Stomach (tissue), 4 donors: ENCODE measurements around the gene RAB31.

Experiments used
- CTCF ChIP-seq, 7 experiments: fragments of 450-650 bp in 4 of 7; fragments of 200-600 bp in 3 of 7; sonication (generic) in 3 of 7; IDR thresholded peaks; one replicate each; pipeline ENCODE4 v1.5.1; 2016 to 2019; ENCODE audit warnings: antibody characterized with exemption in 7 of 7, control low read depth in 2 of 7, mild to moderate bottlenecking in 1 of 7
- POLR2AphosphoS5 ChIP-seq, 3 donors: sonication (generic); formaldehyde crosslinking; IDR thresholded peaks; one replicate each; pipeline ENCODE4 v1.6.1; 2016; ENCODE audit warnings: antibody characterized with exemption in 3 of 3

GRCh38 chr18:9694952-9695495, 13.1 kb upstream of the RAB31 start:
- TF ChIP-seq CTCF (IDR thresholded peaks at IDR 0.05), result no peak
- no peak for TF ChIP-seq POLR2AphosphoS5 (IDR thresholded peaks at IDR 0.05)
